DMS 273 (cell line): ENCODE measurements around the gene SETD7.
A peak's percentile ranks its signal among the peaks of the same experiment; 100 is the strongest.

ENCODE experiments used
- DNase-seq: peaks from one replicate; lab custom pipeline; 2025; ENCODE audit not compliant: unreplicated experiment; lab: John Stamatoyannopoulos, UW

The SETD7 gene

DNA sequence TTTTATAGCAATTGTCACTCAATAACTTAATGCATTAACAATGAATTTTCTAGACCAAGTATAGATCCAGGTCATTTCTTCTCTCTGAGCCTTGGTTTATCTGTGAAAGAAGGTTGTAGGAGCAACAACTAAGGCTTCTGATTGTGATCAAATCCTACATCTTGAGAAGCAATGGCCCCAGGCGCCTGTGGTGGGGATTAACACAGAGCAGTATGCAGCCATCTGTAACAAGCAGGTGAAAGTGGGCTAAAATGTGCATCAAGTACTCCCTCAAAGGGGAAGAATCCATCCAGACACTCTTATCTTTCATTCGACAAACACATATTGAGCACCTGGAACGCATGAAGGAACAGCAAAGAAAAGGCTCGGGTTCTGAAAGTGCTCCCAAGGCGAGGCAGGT lies 19.1 kb upstream of the SETD7 start:
- no peak for DNase-seq

DNA sequence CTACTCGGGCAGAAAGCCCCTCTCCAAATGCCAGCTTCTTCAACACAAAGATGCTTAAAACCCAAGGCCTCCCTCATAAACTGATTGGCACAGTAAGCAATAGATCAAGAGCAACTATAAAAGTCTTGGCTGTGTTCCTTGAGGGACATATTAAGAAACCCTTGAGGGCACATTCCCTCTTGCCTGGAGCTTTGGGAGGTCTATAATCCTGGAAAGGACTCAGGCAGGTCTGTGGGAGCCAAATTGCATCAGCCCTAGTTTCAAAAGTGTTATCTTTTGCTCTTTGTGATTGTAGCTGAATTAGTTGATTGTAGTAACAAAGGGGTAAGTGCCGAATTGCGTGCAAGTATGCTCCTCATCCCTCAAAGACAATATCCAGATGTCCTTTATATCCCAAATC lies 18.6 kb upstream of the SETD7 start:
- no peak for DNase-seq

DNA sequence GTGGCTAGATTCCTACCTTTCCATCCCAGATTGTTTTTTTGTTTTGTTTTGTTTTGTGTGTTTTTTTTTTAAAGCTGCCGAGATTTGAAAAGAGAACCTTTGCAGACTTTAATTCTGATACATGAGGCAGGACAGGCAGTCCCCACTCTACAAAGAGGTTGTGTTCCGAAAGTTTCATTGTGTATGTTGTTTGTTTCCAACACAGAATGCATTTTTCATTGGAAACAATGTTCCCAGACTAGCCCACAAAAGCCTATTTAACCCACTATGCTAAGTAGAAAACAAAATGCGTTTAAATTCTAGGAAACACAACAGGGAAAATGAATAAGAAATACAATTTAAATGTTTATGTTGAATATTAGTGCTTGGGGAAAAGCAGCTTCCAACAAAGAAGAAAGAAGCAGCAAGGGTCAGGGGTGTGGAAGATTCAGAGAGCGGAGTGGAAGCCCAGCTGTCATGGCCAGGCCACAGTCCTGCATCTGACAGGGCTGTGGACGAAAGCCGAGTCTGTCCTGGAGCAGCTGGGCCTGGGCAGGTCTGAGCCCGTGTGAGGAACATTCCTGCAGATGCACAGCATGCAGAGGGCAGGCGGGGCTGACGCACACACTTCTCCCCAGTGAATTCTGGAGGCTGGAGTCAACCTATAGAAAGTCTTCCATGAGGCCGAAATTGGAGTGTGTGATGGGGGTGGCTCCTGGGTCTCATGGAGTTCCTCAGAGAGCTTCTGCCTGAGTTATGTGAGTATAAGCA lies 12.4 kb upstream of the SETD7 start:
- peak; percentile 80 for DNase-seq

DNA sequence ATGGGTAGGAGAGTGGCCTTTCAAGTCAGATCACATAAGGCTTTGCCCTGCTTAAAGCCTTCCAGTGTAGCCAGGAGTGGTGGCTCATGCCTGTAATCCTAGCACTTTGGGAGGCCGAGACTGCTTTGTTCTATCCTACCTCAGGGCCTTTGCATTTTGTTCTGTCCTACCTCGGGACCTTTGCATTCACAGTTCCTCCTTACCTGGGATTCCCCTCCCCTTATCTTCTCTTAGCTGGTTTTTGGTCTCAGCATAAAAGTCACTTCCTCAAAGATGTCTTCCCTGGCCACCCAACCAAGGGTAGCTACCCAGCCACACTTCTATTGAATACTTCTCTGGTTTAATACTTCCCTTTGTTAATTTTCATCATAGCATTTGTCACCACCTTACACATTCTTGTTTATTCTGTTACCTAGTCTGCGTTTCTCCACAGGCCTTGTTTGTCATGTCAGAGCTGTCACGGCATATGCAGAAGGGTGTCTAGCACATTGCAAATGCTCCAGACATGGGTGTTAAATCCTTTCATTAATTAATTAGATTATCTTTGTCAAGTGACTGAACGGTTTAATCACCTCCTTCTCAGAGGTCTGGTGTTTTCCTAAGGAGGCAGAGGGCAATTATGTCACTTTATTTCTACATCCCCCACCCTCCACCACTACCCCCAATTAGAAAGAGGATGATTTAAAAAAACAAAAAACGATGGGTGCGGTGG lies 11.3 kb upstream of the SETD7 start:
- no peak for DNase-seq

DNA sequence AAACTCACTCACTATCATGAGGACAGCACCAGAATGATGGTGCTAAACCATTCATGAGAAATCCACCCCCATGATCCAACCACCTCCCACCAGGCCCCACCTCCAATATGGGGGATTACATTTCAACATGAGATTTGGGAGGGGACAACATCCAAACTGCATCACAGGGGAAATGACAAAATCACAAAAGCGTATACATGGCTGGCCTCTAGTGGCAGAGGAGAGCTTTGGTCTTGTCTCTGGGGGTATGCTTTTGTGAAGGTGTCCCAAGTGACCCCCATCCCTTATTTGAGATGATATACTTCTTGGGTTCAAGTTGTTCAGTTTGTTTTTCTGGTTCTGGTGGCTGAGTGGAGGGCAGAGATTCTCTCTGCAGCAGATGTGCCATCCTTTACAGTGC lies 8.5 kb upstream of the SETD7 start:
- DNase-seq: peak; percentile 8

DNA sequence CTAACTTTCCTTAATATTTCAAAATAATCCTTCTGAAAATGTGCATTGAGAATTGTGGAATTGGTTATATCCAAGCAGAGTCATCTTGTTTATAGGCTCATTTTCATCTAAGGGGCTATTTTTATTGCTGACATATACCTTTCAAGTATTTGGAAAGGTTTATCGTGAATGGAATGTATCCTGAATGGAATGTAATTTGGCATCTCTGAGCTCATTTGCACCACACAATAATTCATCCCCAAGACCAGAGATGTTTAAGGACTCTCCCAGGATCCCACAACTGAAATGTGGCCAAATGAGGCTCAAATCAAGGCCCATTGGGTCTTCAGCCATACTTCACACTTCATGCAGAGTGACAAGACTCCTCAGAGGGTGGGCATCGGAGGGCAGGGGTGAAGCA lies 7.5 kb upstream of the SETD7 start:
- DNase-seq: no peak

DNA sequence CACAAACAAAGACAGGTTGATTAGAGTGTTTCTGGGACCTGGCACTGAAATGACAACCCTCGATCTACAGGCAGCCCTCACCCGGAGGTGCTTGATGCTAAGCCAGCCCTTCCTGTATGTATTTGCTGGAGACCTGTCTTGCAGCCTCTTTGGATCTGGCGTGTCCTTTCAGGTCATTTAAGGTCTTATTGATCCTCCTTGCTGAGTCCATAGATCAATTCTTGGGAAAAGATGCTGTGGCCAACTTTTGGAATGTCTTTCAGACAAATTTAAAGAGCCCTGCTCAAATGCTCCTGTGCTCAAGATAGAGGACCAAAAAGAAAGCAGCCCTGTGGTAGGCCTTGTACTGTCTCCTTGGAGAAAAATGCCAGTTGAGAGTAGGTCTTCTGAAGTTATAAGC lies 6.8 kb upstream of the SETD7 start:
- no peak for DNase-seq

DNA sequence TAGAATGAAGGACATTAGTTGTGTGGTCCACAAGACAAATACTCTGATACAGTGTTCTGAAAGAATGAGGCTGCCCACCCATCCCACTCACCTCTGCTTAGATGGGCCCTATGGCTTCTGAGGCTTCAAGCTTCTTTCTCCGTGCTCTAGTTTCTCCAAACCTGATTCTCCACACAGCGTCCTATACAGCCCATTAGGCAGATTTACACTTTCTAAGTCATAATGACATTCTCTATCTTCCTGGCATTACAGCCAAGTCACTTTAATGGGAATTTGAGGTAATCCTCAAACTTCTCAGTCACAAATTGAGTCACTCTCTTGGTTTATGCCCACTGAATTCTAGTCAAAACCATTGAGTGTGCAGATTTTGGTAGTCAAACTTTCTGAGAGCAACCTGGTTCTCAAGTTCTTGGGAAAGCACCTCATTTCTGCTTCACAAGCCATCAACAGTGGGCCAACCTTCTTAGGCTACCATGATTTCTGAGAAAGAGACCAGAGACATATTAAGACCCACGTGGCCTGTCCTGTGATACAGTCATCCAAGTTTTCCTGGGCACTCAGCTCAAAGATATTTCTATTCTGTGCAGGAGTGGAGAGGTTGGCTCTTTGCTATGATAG lies 6.2 kb upstream of the SETD7 start:
- DNase-seq: no peak

DNA sequence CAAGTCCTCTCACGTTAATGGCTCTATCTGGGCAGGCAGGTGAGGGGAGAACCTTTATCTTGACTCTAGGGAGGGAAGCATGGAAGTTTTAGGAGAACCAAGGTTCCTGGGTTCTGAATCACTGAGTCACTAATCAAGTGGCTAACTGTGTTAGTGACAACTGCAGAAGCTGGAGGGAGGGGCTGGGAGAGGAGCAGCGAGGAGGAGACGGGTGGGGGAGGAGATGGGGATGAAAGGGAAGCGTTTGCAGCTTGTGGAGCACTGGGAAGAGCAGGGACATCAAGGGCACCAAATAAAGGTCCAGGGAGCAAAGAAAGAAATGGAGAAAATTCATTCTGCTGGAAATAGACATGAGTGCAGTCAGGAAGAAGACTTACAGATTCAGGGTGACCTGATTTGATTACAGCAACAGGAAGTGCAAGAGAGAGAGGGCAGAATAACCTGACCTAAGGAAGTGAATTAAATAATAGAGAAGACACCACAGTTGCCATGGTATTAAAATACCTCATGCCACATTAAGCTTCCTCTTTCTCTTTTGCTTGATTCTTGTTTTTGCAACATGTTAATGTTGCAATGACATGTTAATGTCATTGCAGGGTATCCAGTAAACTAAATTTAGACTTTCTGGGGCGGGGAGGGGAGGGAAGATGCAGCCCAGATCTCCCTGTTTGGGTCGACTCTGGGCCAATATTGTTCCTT lies 4.5 kb upstream of the SETD7 start:
- DNase-seq: no peak

DNA sequence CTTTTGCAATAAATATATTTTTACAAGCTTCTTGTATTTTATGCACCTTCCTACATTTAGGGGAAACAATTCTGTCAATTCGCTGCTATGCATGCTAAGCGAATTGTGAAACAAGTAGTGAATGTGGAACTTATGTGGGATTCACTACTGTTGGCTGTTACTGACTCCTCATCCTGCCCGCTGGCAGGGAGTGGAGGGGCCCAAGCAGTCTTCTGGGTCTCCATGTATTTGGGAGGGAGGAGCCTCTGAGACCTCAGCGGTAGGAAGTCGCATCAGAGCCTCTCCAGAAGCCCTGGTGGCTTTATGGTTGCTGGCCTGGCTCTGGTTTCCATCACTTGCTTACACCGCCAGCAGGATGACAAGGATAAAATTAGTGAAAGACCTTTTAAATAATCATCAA lies 3.7 kb upstream of the SETD7 start:
- no peak for DNase-seq

DNA sequence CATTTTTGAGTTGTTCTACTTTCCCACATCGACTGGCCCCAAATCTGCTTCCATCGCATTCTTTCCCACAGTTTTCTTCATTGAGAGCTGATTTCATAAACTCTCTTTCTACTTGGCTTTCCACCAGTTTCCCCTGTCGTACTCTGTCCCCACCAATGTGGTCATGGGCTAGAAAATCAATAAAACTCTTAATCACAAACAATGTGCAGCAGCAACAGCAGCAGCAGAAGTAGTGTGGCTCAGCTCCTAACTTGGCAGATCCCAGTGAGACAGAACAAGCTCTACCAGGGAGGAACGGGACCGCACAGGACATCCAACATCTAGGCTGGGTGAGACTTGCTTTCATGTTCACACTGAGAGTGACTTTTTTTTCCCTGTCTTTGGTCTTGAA lies 3.1 kb upstream of the SETD7 start:
- DNase-seq: no peak

DNA sequence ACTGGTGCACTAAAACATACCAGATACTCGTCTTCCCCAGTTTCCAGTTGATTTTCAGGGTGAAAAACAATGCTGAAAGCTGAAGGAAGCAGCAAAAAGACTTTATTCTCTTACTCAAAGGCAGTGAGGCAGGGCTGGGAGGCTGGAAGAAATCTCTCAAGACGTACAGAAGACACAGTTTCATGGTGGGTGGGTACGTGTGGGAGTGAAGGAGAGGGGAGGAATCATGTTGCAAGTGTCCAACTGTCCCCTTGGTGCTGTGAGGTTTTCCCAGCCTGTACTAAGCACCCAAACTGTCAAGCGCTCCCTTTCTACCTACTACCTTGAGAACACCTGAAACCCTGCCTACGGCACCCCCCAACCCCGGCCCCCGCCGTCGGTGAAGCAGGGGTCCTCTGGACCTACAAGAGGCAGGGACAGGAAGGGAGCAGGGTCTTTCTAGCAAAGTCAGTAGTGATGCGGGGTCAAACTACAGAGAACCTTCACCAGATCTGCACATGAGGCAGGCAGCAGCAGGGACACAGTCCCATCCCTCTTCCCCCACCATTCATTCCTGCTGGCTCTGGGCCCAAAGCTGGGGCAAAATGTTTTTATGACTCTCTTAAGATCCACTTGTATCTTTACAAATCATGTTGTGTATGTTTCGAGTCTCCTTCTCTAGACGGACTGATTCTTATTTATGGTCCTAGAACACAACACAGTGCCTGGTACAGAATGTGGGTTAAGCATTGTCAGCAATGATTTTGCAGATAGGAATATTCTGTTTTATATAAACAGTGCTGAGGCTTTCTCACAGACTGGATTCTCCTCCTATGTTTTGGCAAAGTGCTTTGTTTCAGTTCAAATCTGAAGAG lies 2.4 kb upstream of the SETD7 start:
- peak; percentile 26 for DNase-seq

DNA sequence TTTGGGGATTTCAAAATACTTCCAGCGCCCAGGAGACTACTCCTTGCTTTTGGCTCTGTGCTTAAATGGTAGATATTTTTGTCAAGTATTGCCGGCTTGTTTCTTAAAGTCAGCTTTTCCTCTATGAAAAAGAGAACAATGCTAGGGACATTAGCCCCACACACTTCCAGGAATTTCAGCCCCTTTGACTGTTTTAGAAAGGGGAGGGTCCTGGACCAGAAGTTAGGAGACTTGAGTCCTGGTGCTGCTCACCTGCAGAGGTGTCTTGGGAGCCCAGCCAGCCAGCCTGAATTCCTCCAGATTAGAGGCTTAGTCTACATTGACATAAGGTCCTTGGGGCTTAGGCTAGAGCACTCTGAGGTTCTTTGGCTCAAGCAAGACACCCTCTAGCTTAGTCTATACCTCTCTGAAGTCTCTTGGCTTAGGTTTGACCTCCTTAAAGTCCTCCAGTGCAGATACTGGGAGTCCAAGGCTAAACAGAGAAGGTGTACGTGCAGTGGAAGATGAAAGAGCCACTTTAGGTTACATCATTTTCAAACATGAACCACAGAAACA lies 1.6 kb upstream of the SETD7 start:
- DNase-seq: no peak

DNA sequence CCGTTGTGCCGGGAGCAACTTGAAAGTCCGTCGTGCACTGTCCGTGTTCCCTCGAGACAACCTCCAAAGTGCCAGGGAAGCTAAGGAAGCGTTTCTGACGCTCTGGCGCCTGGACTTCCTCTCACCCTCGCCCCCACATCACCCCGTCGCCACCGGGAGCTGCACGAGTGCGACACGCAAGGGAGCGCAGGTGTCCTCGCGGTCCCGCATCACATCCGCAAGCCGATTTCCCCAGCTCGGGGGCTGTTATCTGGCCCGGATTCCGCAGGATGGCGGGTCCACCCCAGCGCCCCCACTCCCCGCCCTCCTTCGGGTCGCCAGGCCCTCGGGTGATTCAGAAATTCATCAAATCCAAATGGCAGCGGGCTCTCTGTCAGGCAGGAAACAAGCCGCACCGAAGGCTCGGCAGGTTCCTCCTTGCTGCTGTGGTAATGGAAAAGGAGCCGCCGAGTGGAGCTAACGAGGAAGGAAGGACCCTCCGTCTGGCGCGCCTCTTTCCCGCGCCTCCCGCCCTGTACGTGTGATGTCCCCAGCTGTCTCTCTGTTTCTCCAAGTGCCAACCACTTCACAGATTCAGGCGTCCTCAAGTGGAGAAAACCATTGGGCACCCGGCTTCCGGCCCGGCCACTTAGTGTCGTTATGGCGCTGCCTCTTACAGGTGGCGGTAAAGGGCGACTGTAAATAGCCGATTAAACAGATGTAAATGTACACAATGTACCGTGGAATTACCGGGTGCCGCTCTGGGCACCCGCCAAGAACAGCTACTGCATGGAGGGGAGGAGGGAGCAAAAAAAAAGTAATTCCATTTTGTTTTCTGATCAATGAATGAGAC lies 921 bp upstream of the SETD7 start:
- DNase-seq: peak; percentile 86

DNA sequence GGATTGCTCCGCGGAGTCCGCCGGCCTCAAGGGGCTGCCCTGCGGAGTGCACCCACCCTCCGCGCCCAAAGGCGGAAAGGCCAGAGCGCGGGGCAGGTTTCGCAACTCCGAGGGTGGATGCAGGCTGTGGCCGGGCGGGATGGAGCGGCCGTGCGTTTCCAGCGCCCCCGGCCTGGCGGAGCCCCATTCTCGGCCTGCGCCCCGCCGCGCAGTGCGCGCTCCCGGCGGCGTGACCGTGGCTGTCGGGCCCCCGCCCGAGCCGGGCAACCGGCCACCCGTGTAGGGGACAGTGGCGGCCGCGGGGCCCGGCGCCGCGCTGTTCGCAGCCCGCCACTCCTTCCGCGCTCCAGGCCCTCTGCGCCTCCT lies 331 bp downstream of the SETD7 start:
- DNase-seq: peak; percentile 59

DNA sequence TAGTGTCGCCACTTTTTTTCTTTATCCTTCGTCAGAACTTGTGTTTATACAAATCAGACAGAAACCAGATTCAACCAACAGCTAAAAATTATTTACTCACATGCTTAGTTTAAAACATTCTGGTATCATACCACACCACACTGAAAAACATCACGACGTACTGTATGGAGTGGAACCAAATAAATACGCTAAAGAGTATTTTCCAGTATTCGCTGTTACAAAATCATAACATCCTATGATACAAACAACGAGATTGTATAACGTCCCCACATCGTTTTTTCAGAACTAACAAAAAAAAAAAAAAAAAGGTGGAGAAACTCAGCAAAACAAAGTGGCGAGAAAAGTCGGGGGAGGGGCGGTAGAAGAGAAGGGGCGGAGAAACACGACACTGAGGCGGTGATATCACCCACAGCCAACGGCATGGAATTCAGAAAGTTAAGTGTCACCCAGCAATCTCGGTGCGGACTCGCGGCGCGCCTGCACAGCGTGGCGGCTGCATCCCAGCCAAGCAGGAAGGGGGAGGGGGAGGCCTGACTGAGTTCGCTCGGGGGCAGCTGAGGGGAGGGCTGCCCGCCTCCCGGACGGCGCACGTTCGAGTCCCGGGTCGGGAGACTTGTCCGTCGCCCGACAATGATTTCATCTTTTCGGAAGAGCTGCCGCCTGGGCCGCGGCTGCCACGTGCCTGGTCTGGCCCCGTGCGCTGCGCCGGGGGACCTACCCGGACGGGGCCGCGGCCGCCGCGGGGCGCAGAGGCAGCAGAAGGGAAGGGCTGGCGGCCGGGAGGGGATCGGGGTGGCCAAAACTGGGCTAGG lies 920 bp downstream of the SETD7 start:
- DNase-seq: peak; percentile 91

DNA sequence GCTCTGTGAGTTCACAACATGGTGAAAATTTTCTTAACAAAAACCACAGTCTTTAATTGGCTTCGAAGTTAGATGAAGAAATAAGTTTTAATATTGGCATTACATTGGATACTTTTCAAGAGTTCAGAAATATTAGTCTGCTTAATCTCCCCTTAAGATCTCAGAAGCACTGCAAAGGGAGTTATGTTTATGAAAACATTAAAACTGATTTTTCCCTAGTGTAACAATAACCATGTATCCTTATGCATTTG lies 1.5 kb downstream of the SETD7 start:
- no peak for DNase-seq

DNA sequence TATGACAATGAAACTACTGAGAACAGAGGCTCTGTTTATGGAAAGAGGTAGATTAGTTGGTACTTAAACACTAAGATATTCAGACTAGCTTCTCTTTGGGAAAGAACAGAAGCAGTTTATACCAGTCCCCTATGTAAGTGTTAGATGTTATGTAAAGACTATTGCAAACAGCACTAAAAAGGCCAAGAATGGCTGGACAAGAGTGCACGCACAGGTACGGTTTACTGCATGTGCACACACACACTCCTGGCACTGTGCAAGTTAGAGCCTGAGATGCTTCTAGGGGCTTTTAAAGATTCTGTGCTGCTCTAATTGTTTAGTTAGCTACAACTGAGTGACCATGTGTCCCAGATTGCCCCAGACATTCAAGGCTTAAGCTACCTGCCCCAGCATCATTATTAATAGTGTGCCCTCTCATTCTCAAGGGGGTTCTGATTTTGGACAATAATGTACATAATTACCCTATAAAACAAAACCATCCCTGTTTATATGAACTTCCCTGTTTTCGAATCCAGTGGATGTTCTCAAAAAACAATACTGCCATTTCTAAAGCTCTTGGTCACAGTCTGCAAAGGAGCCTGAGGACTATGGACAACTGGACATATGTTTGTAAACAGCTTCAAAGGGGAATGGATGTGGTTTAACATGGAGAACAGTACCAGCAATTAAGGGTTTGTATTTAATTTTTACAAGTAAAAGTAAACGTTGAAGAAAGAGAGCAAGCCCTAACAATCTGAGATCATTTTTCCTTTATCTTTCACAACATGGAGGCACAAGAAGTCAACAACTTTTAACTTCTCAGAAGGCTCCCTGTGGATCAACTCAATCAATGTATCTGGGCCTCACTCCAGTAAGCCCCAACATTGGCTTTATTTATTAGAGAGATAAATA lies 2.0 kb downstream of the SETD7 start:
- DNase-seq: peak; percentile 14
